Body of pancreas (tissue), 4 donors: ENCODE results near the gene IFNG-AS1. TPM values are rescaled to one million over a fixed set of nuclear protein-coding genes. Genes with fewer than 3 reads are reported as not detected.

Experiments
- ATAC-seq: fragments of 150-250 bp; one replicate; pipeline ENCODE4 v1.9.1; 2016
- DNase-seq, 4 donors: peaks; one replicate each; pipeline ENCODE4 v3.0.0-alpha.2; 2019
- H3K27ac ChIP-seq, 4 donors: fragments of 200-600 bp; sonication (generic); 1 replicate in 3 of 4; 2 replicates in 1 of 4; pipeline versions ENCODE4 v1.5.1 to v1.6.1; 2016 to 2019; ENCODE audit warnings: mild to moderate bottlenecking in 1 of 4, mixed read lengths in 1 of 4, moderate library complexity in 1 of 4
- H3K27me3 ChIP-seq, 2 donors: fragments of 200-600 bp; sonication (generic); one replicate each; pipeline ENCODE4 v1.6.0; 2016; ENCODE audit warnings: mild to moderate bottlenecking in 1 of 2
- H3K36me3 ChIP-seq, 2 donors: fragments of 200-600 bp; sonication (generic); replicated peaks in 1 of 2; 2 replicates each; pipeline ENCODE4 v1.5.1; 2016; ENCODE audit warnings: low read depth in 2 of 2; ENCODE audit not compliant: insufficient read depth in 1 of 2
- H3K4me1 ChIP-seq: fragments of 200-600 bp; sonication (generic); one replicate; pipeline ENCODE4 v1.6.0; 2016
- H3K4me3 ChIP-seq, 2 donors: fragments of 200-600 bp; sonication (generic); 1 replicate in 1 of 2; 2 replicates in 1 of 2; pipeline ENCODE4 v1.5.1; 2016 to 2019
- H3K9me3 ChIP-seq, 3 donors: fragments of 200-600 bp; sonication (generic); 1 replicate in 2 of 3; 2 replicates in 1 of 3; pipeline ENCODE4 v1.5.1; 2016
- CTCF ChIP-seq, 7 experiments: fragments of 450-650 bp in 4 of 7; fragments of 200-600 bp in 3 of 7; sonication (generic) in 3 of 7; IDR thresholded peaks; one replicate each; pipeline ENCODE4 v1.5.1; 2016 to 2019; ENCODE audit warnings: antibody characterized with exemption in 7 of 7
- POLR2A ChIP-seq, 3 donors: fragments of 450-650 bp; IDR thresholded peaks; one replicate each; pipeline ENCODE4 v1.6.1; 2016; ENCODE audit warnings: antibody characterized with exemption in 3 of 3, mild to moderate bottlenecking in 2 of 3
- WGBS, 2 donors: methylation state at CpG; one replicate each; pipeline ENCODE4 v1.1.5; 2017; 5-methylcytosine and 5-hydroxymethylcytosine counted together
- intact Hi-C: fragments of 100-400 bp; cut with DNase I; formaldehyde crosslinking; loops from one replicate; pipeline ENCODE4 v1.15.1; 2023
- total RNA-seq, 2 donors: library from RNA; depleted of rRNA; stranded (reverse); fragments of >200 nt; gene quantifications; one replicate each; pipeline ENCODE4 v1.1.0, GENCODE V29; 2016

IFNG-AS1 gene
- total RNA-seq, 2 donors from 2014 or later, result not detected

GRCh38 chr12:68037616-68038255 lies 48.5 kb downstream of the IFNG-AS1 start:
- no peak overlapping the region for H3K27ac ChIP-seq
- H3K9me3 ChIP-seq, result no peaks in the 10 kb centered on the region
- intact Hi-C loops, result no loop called here
- TF ChIP-seq CTCF (IDR thresholded peaks at IDR 0.05), result no peak
- TF ChIP-seq POLR2A (IDR thresholded peaks at IDR 0.05), result no peak
- H3K27me3 ChIP-seq, result no peaks in the 10 kb centered on the region
- H3K36me3 ChIP-seq, result no peaks in the 10 kb centered on the region
- no peak for DNase-seq
- no peaks in the 10 kb centered on the region for H3K4me1 ChIP-seq
- ATAC-seq, result no peak
- no peak overlapping the region for H3K4me3 ChIP-seq

- H3K27ac ChIP-seq, result no peak overlapping the region
- TF ChIP-seq CTCF (IDR thresholded peaks at IDR 0.05) (no peak), POLR2A (IDR thresholded peaks at IDR 0.05) (no peak)
- no peaks in the 10 kb centered on the region for H3K9me3 ChIP-seq
- WGBS, 2 donors, result 44 to 61% methylated on average over 3 of the region's 3 CpGs
- H3K27me3 ChIP-seq, result no peaks in the 10 kb centered on the region
- no peak overlapping the region for H3K4me3 ChIP-seq
- H3K4me1 ChIP-seq, result no peaks in the 10 kb centered on the region
- H3K36me3 ChIP-seq, result no peaks in the 10 kb centered on the region
- intact Hi-C loops, result no loop called here
- ATAC-seq, result no peak
- no peak for DNase-seq
Measured at GRCh38 chr12:68038650-68039049, 49.4 kb downstream of the IFNG-AS1 start.

- Histone ChIP-seq H3K4me1 (no peaks in the 10 kb centered on the region), H3K4me3 (no peak overlapping the region), H3K27me3 (no peaks in the 10 kb centered on the region), H3K27ac (no peak overlapping the region), H3K36me3 (no peaks in the 10 kb centered on the region), H3K9me3 (no peaks in the 10 kb centered on the region)
- DNase-seq, result peak; percentile 68 to 83 (median 74)
- ATAC-seq, result peak; percentile 69
- 23 to 27% methylated on average over 6 of the region's 6 CpGs for WGBS, 2 donors
- intact Hi-C loops, result no loop called here
- TF ChIP-seq POLR2A (IDR thresholded peaks at IDR 0.05) (no peak), CTCF (IDR thresholded peaks at IDR 0.05) (peak; percentile 58 to 89 (median 79))
Measured at GRCh38 chr12:68040450-68041075, 51.3 kb downstream of the IFNG-AS1 start.

GRCh38 chr12:68042212-68042699 lies 53.0 kb downstream of the IFNG-AS1 start:
- Histone ChIP-seq H3K27me3 (no peaks in the 10 kb centered on the region), H3K4me3 (no peak overlapping the region), H3K4me1 (no peaks in the 10 kb centered on the region), H3K27ac (no peak overlapping the region), H3K36me3 (no peaks in the 10 kb centered on the region), H3K9me3 (no peaks in the 10 kb centered on the region)
- no peak for DNase-seq
- intact Hi-C loops, result no loop called here
- no peak for TF ChIP-seq POLR2A (IDR thresholded peaks at IDR 0.05)
- TF ChIP-seq CTCF (IDR thresholded peaks at IDR 0.05), result no peak
- WGBS, 2 donors, result 52 to 53% methylated on average over 6 of the region's 6 CpGs
- ATAC-seq, result no peak

- TF ChIP-seq POLR2A (IDR thresholded peaks at IDR 0.05) (no peak), CTCF (IDR thresholded peaks at IDR 0.05) (no peak)
- Histone ChIP-seq H3K9me3 (no peaks in the 10 kb centered on the region), H3K27me3 (no peaks in the 10 kb centered on the region), H3K36me3 (no peaks in the 10 kb centered on the region), H3K27ac (no peak overlapping the region), H3K4me1 (no peaks in the 10 kb centered on the region), H3K4me3 (no peak overlapping the region)
- ATAC-seq (peak; percentile 33), DNase-seq (no peak)
- intact Hi-C loops, result no loop called here
- 31 to 44% methylated on average over 1 of the region's 1 CpG for WGBS, 2 donors
Measured at GRCh38 chr12:68043435-68043834, 54.2 kb downstream of the IFNG-AS1 start.
